HG03175 (cell line): Measurements from ENCODE around the gene SORCS2.

Experiments
- ATAC-seq: cut with Tn5 transposase; IDR thresholded peaks from one replicate; pipeline ENCODE4 v1.9.1; 2021; ENCODE audit warnings: mild to moderate bottlenecking, moderate library complexity; ENCODE audit not compliant: unreplicated experiment

The SORCS2 gene

DNA sequence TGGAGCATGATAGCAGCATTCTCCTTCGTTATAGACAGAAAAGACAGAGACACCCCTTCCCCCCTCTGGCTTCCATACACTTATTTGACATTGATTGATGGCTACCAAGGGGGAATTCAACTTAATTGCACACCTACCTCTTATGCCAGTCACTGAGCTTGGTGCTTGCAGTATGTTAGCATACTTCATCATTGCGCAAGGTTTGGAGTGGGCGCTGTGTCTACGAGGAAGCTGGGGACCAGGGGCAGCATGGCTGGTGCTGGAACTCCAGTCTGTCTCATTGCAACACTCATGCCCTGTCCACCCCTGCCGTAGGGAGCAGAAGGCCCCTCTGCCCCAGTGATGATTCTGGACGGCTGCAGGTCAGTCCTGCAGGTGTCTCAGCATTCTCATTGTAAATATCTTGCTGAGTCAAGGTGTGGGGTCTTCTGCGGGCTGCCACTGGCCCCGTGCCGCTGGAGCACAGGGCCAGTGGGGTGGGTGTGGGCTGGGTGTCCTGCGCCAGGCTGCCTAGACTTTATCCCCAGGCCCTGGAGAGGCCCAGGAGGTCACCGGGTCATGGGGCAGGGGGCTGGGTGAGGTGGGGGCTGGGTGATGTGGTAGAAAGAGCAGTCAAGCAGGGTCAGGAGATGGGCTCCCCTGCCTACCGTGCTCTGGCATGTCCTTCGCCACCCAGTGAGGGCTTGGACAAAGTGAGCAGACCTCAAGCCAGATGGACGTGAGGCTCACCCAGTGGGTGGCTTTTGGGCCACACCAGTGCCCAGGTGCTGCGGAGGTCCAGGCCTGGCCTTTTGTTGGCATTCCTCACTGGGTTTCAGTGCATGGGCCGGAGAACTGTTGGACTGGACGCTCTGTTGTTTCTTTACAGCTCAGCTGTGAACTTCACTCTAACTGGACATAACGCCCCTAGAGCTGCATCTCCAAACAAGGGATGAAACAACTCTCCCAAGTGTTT, 156.9 kb downstream of the SORCS2 start:
- no peak for ATAC-seq

GRCh38 chr4:7350396-7350795, 158.1 kb downstream of the SORCS2 start:
- ATAC-seq = no peak

GRCh38 chr4:7351014-7351413, 158.7 kb downstream of the SORCS2 start:
- ATAC-seq = no peak

DNA sequence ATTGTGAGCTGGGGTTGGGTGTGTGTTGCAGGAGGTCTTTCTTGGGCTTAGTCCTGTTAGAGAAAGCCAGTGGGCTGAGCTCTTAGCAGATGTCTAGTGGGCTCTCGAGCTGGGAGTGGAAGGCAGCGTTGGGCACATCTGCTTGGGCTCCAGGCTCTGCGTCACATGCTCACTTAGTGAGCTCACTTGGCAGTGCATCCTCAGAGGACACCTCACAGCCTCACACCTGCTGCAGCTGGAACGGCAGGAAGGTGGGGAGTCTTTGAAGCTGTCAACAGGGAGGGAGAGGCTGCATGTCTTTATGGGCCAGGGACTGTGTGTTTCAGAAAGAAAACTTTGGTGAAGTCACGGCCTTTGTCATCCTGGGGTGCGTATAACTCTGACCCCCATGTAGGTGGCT, 160.1 kb downstream of the SORCS2 start:
- no peak for ATAC-seq

DNA sequence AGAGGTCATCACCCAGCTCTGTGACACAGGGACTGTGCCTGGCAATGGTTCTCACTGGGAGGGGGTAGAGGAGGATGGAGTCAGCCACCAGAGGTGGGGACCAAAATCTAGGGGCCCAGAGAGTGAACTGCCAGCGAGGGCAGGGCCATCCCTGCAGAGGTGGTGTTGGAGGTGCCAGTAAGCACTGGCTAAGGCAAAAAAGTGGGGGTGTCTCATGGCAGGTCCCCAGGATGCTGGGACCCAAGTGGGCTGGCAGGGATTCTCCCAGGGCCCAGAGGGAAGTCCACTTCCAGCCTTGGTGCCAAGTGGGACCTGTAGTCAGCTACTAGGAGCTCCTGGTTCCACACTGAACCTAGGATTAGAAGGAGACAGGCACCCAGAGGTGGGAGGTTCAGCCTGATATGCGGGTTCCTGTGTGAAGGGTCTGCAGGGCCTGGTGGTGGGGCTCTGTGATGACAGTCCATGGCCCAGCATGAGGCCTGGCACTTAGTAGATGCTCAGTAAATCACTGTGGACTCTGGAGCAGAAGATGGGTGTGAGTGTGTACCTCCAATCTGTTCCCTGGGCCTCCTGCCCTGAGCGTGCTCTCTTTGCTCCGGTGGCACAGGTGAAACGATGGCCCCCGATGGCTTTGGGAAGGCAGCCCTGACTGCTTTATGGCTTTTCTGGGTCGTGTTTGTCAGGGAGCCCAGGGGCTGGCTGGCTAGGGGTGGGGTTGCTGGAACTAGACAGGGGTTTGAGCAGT, 160.9 kb downstream of the SORCS2 start:
- no peak for ATAC-seq

DNA sequence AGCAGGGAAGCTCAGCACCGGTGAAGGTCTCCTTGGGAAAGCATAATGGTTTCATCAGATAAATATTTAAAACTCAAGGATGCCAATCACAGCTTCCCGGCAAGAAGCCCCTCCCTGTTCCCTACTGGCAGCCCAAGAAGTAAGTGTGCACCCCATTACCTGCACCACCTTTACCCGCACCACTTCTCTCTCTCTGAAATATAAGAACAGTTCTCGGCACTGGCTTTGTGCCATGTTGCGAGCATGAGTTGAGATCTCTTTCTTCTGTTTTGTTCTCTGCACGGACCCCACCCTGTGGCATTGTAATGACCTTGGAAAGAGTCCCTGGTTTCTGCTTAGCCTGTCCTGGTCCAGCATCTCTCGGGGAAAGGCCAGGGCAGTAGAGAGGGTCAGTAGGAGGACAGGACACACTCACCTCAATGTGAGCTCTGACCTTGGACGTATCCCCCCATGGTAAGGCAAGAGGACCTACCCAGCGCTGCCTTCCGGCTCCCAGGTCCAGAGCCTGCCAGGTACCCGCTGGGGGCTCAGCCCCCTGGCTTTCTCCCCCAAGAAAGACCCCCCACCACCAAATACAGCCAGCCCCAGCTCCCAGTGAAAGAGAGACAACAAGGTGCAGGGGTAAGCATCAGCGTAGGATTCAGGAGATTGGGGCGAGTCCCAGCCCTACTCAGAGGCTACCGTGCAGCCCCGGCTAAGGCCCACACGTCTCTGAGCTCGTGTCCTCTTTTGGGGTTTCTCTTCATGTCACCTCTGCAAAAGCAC, 161.7 kb downstream of the SORCS2 start:
- no peak for ATAC-seq

DNA sequence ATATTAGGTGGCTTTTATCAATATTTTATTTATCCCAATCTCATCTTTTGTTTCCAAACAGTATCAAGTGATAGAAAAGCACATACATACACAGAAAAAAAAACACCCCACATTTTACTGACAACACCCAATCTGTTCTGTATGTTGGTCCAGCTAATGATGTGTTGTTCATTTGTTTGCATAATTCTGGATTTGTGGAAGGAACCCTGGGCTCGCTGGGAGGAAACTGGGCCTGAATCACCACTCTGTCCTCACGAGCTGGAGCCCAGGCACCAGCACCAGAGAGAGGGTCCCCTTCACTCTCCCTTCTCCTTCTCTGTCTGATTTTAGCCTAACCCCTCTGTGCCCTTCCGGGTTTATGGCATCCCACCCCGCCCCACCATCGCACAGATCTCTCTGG, 162.6 kb downstream of the SORCS2 start:
- ATAC-seq = no peak

- ATAC-seq = no peak
Observed at GRCh38 chr4:7355795-7356194, 163.5 kb downstream of the SORCS2 start.

DNA sequence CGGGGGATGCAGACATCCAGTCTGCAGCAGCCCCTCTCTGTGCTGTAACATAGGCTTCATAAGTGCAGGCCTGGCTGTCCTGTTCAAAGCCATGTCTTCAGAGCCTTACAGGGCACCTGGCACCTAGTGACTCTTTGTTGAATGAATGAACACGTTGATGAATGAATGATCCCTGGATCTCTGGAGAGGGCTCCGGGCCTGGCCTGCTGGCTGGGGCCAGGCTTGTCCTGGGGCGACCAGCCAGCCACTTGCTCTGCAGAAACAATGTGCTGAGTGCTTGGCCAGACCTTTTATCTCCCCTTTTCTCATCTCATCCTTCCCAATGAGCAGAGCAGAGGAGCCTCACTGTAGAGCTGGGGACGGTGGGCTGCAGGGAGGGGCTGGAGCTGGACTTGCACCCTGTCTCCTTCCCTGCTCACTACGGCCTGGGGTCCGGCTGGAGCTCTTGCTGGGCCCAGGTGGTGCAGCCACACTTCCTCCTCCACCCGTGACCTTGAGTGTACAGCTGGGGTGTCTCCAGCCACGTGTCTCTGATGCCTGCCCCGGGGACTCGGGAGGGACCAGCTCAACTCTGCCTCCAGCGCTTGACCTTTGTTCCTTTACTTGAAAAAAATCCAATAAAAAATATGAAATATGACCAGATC, 164.5 kb downstream of the SORCS2 start:
- ATAC-seq = no peak

DNA sequence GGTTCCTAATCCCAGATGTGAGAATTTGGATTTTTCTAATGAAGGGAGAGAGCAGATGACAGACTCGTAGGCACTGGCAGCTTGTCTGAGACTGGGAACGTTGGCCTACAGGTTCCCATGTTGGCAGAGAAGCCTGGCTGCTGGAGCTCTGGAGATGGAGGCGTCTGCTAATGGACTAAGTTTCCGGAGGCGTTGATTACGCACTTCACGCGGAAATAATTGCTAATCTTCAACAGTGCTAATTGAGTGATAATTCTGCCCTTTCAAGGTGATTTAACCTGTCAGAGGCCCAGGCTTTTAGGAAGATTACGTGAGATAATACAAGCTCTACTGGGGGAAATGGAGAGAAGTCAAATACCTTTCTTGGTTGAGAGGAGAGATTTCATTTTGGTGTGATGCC, 165.0 kb downstream of the SORCS2 start:
- no peak for ATAC-seq

GRCh38 chr4:7358100-7358735, 165.9 kb downstream of the SORCS2 start:
- ATAC-seq = no peak

- no peak for ATAC-seq
Observed at GRCh38 chr4:7359400-7360062, 167.2 kb downstream of the SORCS2 start.

DNA sequence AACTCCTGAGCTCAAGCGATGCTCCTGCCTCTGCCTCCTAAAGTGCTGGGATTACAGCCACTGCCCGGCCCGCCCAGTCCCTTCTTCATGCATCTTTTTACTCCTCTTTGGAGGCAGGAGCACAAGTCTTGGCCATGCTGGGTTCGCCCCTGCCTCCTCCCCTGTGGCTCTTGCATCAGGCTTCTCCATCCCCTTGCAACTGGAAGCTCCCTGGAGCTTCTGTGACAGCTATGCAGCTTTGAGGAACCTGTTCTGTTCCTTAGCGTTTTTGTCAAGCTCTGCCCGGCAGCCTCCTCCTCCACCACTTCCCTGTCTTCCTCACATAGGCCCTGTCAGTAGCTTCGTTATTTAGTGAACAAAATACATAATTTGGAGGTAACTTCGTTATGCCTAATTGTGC, 168.5 kb downstream of the SORCS2 start:
- ATAC-seq = no peak

GRCh38 chr4:7361280-7361895, 169.1 kb downstream of the SORCS2 start:
- no peak for ATAC-seq

GRCh38 chr4:7362341-7362740, 170.0 kb downstream of the SORCS2 start:
- no peak for ATAC-seq

GRCh38 chr4:7362862-7363430, 170.6 kb downstream of the SORCS2 start:
- ATAC-seq = no peak

- no peak for ATAC-seq
Observed at GRCh38 chr4:7364979-7365378, 172.6 kb downstream of the SORCS2 start.

GRCh38 chr4:7365462-7366179, 173.3 kb downstream of the SORCS2 start:
- no peak for ATAC-seq
